Neural cell (in vitro differentiated cells): ENCODE data around the gene RABGAP1L. TPM values are rescaled to one million over a fixed set of nuclear protein-coding genes. Genes with fewer than 3 reads are reported as not detected.

Experiments used
- H2AFZ ChIP-seq: fragments of 200-600, 300-800 bp; sonication (generic), shearing (Covaris generic); 2 replicates; pipeline ENCODE4 v1.6.0; 2014; ENCODE audit warnings: low read depth, mild to moderate bottlenecking, antibody characterized with exemption, low read length, moderate library complexity
- H3F3A ChIP-seq: fragments of 200-600 bp; shearing (Covaris generic); 2 replicates; pipeline ENCODE4 v1.6.1; 2016; ENCODE audit warnings: mild to moderate bottlenecking, moderate library complexity, mixed read lengths, antibody characterized with exemption, low read length; ENCODE audit not compliant: insufficient read depth, poor library complexity, severe bottlenecking
- H3K27ac ChIP-seq: fragments of 200-600, 300-800 bp; sonication (generic), shearing (Covaris generic); 2 replicates; pipeline ENCODE4 v1.5.1; 2014; ENCODE audit warnings: mild to moderate bottlenecking, low read length, moderate library complexity
- H3K27me3 ChIP-seq: fragments of 300-800, 200-600 bp; sonication (generic), shearing (Covaris generic); 2 replicates; pipeline ENCODE4 v1.6.0; 2014; ENCODE audit warnings: mild to moderate bottlenecking, low read depth, low read length, moderate library complexity; ENCODE audit not compliant: insufficient read depth
- H3K36me3 ChIP-seq: fragments of 300-800, 200-600 bp; sonication (generic), shearing (Covaris generic); 2 replicates; pipeline ENCODE4 v1.5.1; 2014; ENCODE audit warnings: mild to moderate bottlenecking, antibody characterized with exemption, low read length, moderate library complexity; ENCODE audit not compliant: insufficient read depth
- H3K4me2 ChIP-seq: fragments of 300-800, 200-600 bp; sonication (generic), shearing (Covaris generic); 2 replicates; pipeline ENCODE4 v1.6.0; 2014; ENCODE audit warnings: mild to moderate bottlenecking, low read length
- H3K4me3 ChIP-seq: fragments of 300-800, 200-600 bp; sonication (generic), shearing (Covaris generic); 2 replicates; pipeline ENCODE4 v1.5.1; 2014; ENCODE audit warnings: mild to moderate bottlenecking, low read length, moderate library complexity
- H3K79me2 ChIP-seq: fragments of 200-600 bp; shearing (Covaris generic); replicated peaks from 2 replicates; pipeline ENCODE4 v1.6.0; 2014; ENCODE audit warnings: mild to moderate bottlenecking, low read length, moderate library complexity; ENCODE audit not compliant: insufficient read depth
- H3K9ac ChIP-seq: fragments of 300-800, 200-600 bp; sonication (generic), shearing (Covaris generic); 2 replicates; pipeline ENCODE4 v1.6.1; 2016; ENCODE audit warnings: mild to moderate bottlenecking, low read length, mixed read lengths
- H3K9me2 ChIP-seq: fragments of 200-600 bp; shearing (Covaris generic); 2 replicates; pipeline ENCODE4 v1.6.1; 2016; ENCODE audit warnings: mild to moderate bottlenecking, low read length, mixed read lengths; ENCODE audit not compliant: insufficient read depth
- H3K9me3 ChIP-seq: fragments of 200-600, 300-800 bp; sonication (generic), shearing (Covaris generic); 2 replicates; pipeline ENCODE4 v1.6.1; 2016; ENCODE audit warnings: mild to moderate bottlenecking, mixed run types, low read length, moderate library complexity, mixed read lengths
- H4K20me1 ChIP-seq: fragments of 200-600 bp; shearing (Covaris generic); 2 replicates; pipeline ENCODE4 v1.6.1; 2016; ENCODE audit warnings: mild to moderate bottlenecking, mixed run types; ENCODE audit not compliant: insufficient read depth
- EP300 ChIP-seq: fragments of 450-650 bp; conservative IDR thresholded peaks from 2 replicates; pipeline ENCODE4 v1.6.1; 2014; ENCODE audit warnings: antibody characterized with exemption, mild to moderate bottlenecking, moderate library complexity; ENCODE audit not compliant: poor library complexity, severe bottlenecking
- EZH2 ChIP-seq: fragments of 200-600, 300-800 bp; shearing (Covaris generic), sonication (generic); IDR thresholded peaks from 2 replicates; pipeline ENCODE4 v1.6.1; 2014; ENCODE audit warnings: antibody characterized with exemption, low read length, borderline replicate concordance, mild to moderate bottlenecking; ENCODE audit not compliant: insufficient read depth, poor library complexity, severe bottlenecking
- MXI1 ChIP-seq: fragments of 450-650 bp; conservative IDR thresholded peaks from 2 replicates; pipeline ENCODE4 v1.6.1; 2014; ENCODE audit warnings: antibody characterized with exemption, mild to moderate bottlenecking; ENCODE audit not compliant: poor library complexity, severe bottlenecking
- POLR2AphosphoS5 ChIP-seq: IDR thresholded peaks from 2 replicates; pipeline ENCODE4 v1.6.1; 2012
- RAD21 ChIP-seq: fragments of 450-650 bp; conservative IDR thresholded peaks from 2 replicates; pipeline ENCODE4 v1.6.1; 2014; ENCODE audit warnings: antibody characterized with exemption, mild to moderate bottlenecking, moderate library complexity
- SMC3 ChIP-seq: fragments of 450-650 bp; conservative IDR thresholded peaks from 2 replicates; pipeline ENCODE4 v1.6.1; 2014; ENCODE audit warnings: antibody characterized with exemption, mild to moderate bottlenecking, moderate library complexity; ENCODE audit not compliant: poor library complexity
- TAF1 ChIP-seq: IDR thresholded peaks from 2 replicates; pipeline ENCODE4 v1.6.1; 2012; ENCODE audit warnings: low read depth
- polyA plus RNA-seq: library from polyadenylated mRNA; depleted of rRNA; stranded (reverse); fragments of >200 nt; gene quantifications from 2 replicates; pipeline ENCODE4 v1.2.3, GENCODE V29; 2014
- TF ChIP-seq, protein P1 (sequence below): fragments of 450-650 bp; IDR thresholded peaks from 2 replicates; pipeline ENCODE4 v1.5.1; 2014; ENCODE audit warnings: antibody characterized with exemption, mild to moderate bottlenecking, moderate library complexity; ENCODE audit not compliant: poor library complexity, severe bottlenecking
- TF ChIP-seq, protein P2 (sequence below): IDR thresholded peaks from 2 replicates; pipeline ENCODE4 v1.6.1; 2012; ENCODE audit warnings: borderline replicate concordance

Gene RABGAP1L
- polyA plus RNA-seq, 1 donor from 2014 or later = 32.2 TPM

DNA sequence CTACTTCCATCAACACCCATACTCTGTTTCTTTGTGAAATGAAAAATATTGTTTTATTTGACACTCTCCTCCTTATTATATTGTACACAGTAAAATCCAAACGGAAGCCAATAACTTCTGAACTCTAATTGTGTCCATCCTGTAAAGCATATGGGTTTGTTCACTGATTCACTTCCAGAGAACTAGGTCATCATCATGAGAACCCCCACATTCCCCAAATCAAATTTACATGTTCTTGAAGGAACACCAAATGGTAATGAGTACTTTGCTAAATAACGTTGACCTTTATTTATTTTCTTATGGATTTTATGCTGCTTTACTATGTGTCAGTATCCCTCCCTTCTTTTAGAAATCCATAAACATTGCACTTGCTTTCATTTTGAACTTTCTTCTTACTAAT, 627.0 kb downstream of the RABGAP1L start:
- Histone ChIP-seq H2AFZ (no peak overlapping the region), H3K4me3 (no peak overlapping the region), H3K9ac (no peak overlapping the region), H3K79me2 (no peaks in the 10 kb centered on the region), H3K36me3 (no peaks in the 10 kb centered on the region), H3K27ac (no peak overlapping the region), H4K20me1 (no peaks in the 10 kb centered on the region), H3K9me3 (no peaks in the 10 kb centered on the region), H3K9me2 (no peaks in the 10 kb centered on the region), H3K27me3 (no peaks in the 10 kb centered on the region), H3K4me2 (no peak overlapping the region), H3F3A (no peaks in the 10 kb centered on the region)
- no peak for TF ChIP-seq EZH2
- no peak for TF ChIP-seq MXI1
- TF ChIP-seq EP300 = no peak
- TF ChIP-seq, protein P1, sequence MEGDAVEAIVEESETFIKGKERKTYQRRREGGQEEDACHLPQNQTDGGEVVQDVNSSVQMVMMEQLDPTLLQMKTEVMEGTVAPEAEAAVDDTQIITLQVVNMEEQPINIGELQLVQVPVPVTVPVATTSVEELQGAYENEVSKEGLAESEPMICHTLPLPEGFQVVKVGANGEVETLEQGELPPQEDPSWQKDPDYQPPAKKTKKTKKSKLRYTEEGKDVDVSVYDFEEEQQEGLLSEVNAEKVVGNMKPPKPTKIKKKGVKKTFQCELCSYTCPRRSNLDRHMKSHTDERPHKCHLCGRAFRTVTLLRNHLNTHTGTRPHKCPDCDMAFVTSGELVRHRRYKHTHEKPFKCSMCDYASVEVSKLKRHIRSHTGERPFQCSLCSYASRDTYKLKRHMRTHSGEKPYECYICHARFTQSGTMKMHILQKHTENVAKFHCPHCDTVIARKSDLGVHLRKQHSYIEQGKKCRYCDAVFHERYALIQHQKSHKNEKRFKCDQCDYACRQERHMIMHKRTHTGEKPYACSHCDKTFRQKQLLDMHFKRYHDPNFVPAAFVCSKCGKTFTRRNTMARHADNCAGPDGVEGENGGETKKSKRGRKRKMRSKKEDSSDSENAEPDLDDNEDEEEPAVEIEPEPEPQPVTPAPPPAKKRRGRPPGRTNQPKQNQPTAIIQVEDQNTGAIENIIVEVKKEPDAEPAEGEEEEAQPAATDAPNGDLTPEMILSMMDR = no peak
- TF ChIP-seq SMC3 = no peak
- no peak for TF ChIP-seq TAF1
- TF ChIP-seq RAD21 = no peak
- TF ChIP-seq, protein P2, sequence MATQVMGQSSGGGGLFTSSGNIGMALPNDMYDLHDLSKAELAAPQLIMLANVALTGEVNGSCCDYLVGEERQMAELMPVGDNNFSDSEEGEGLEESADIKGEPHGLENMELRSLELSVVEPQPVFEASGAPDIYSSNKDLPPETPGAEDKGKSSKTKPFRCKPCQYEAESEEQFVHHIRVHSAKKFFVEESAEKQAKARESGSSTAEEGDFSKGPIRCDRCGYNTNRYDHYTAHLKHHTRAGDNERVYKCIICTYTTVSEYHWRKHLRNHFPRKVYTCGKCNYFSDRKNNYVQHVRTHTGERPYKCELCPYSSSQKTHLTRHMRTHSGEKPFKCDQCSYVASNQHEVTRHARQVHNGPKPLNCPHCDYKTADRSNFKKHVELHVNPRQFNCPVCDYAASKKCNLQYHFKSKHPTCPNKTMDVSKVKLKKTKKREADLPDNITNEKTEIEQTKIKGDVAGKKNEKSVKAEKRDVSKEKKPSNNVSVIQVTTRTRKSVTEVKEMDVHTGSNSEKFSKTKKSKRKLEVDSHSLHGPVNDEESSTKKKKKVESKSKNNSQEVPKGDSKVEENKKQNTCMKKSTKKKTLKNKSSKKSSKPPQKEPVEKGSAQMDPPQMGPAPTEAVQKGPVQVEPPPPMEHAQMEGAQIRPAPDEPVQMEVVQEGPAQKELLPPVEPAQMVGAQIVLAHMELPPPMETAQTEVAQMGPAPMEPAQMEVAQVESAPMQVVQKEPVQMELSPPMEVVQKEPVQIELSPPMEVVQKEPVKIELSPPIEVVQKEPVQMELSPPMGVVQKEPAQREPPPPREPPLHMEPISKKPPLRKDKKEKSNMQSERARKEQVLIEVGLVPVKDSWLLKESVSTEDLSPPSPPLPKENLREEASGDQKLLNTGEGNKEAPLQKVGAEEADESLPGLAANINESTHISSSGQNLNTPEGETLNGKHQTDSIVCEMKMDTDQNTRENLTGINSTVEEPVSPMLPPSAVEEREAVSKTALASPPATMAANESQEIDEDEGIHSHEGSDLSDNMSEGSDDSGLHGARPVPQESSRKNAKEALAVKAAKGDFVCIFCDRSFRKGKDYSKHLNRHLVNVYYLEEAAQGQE = no peak
- TF ChIP-seq POLR2AphosphoS5 = no peak

DNA sequence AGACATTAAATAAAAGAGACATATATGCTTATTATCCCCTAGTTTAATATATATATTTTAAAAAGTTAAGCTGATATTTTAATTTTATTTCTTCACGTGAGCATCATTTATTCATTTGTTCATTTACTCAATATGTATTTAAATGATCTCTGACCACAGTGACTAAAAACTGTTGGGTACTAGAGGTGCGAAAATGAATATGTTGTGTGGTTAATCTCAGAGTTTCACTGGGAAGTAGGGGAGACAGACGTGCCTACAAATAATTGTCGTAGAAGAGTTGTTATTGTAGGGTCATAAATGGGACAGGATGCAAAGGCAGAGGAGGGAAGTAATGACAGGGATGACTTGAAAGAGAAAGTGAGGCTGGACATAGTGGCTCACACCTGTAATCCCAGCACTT, 627.4 kb downstream of the RABGAP1L start:
- H3K9me2 ChIP-seq = no peaks in the 10 kb centered on the region
- H3K4me3 ChIP-seq = no peak overlapping the region
- no peak overlapping the region for H3K9ac ChIP-seq
- no peaks in the 10 kb centered on the region for H3K9me3 ChIP-seq
- H2AFZ ChIP-seq = no peak overlapping the region
- TF ChIP-seq, protein P2 = no peak
- TF ChIP-seq, protein P1 = no peak
- TF ChIP-seq EP300 (no peak), MXI1 (no peak)
- no peak overlapping the region for H3K4me2 ChIP-seq
- H3K27me3 ChIP-seq = no peaks in the 10 kb centered on the region
- H3K36me3 ChIP-seq = no peaks in the 10 kb centered on the region
- H3K27ac ChIP-seq = no peak overlapping the region
- H3F3A ChIP-seq = no peaks in the 10 kb centered on the region
- no peaks in the 10 kb centered on the region for H4K20me1 ChIP-seq
- H3K79me2 ChIP-seq = no peaks in the 10 kb centered on the region
